GM12878 (cell line): ENCODE measurements around the gene PARP2.

ENCODE experiments used
- CTCF ChIP-seq, 3 experiments: IDR thresholded peaks in 2 of 3; conservative IDR thresholded peaks in 1 of 3; 2 replicates each; pipeline ENCODE4 v1.5.1; 2011; ENCODE audit warnings: low read depth in 3 of 3, low read length in 3 of 3, mild to moderate bottlenecking in 3 of 3, control low read depth in 2 of 3, moderate library complexity in 2 of 3, inconsistent platforms in 1 of 3, mixed read lengths in 1 of 3; ENCODE audit not compliant: control insufficient read depth in 2 of 3, insufficient read depth in 1 of 3; ENCODE audit errors: extremely low read depth in 1 of 3
- EZH2 ChIP-seq: IDR thresholded peaks from 2 replicates; pipeline ENCODE4 v1.6.1; 2012; ENCODE audit warnings: low read depth, mild to moderate bottlenecking, control low read depth, inconsistent platforms, low read length, borderline replicate concordance; ENCODE audit not compliant: control insufficient read depth
- FOXK2 ChIP-seq: fragments of 450-650 bp; IDR thresholded peaks from 2 replicates; pipeline ENCODE4 v1.6.1; 2017; ENCODE audit warnings: mild to moderate bottlenecking, moderate library complexity
- MAX ChIP-seq: IDR thresholded peaks from 2 replicates; pipeline ENCODE4 v1.6.1; 2012; ENCODE audit warnings: low read depth, low read length, improper control_type of control experiment
- MYC ChIP-seq: IDR thresholded peaks from 2 replicates; pipeline ENCODE4 v1.6.1; 2011; ENCODE audit warnings: mild to moderate bottlenecking, low read length, moderate library complexity, inconsistent platforms; ENCODE audit not compliant: insufficient read depth, insufficient replicate concordance, insufficient read length, severe bottlenecking
- NFIC ChIP-seq: IDR thresholded peaks from 2 replicates; pipeline ENCODE4 v1.6.1; 2012; ENCODE audit warnings: low read depth, mild to moderate bottlenecking, inconsistent platforms, low read length, moderate library complexity
- POLR2A ChIP-seq: IDR thresholded peaks from 2 replicates; pipeline ENCODE4 v1.6.1; 2011; ENCODE audit warnings: low read depth, mild to moderate bottlenecking, low read length
- RAD21 ChIP-seq: IDR thresholded peaks from 2 replicates; pipeline ENCODE4 v1.6.1; 2011; ENCODE audit warnings: mild to moderate bottlenecking, low read depth, low read length, moderate library complexity; ENCODE audit not compliant: insufficient read depth
- REST ChIP-seq: IDR thresholded peaks from 2 replicates; pipeline ENCODE4 v1.6.1; 2012; ENCODE audit warnings: mild to moderate bottlenecking, low read depth, low read length
- SP1 ChIP-seq: IDR thresholded peaks from one replicate; pipeline ENCODE4 v1.6.1; 2011; ENCODE audit warnings: low read depth, low read length
- SPI1 ChIP-seq: IDR thresholded peaks from 2 replicates; pipeline ENCODE4 v1.6.1; 2011; ENCODE audit warnings: low read depth, mild to moderate bottlenecking, low read length, moderate library complexity, borderline replicate concordance; ENCODE audit not compliant: insufficient read depth
- ZBTB33 ChIP-seq: fragments of 450-650 bp; IDR thresholded peaks from 2 replicates; pipeline ENCODE4 v1.6.1; 2017; ENCODE audit warnings: mild to moderate bottlenecking

- TF ChIP-seq CTCF (IDR thresholded peaks at IDR 0.05 in 2 of 3, conservative IDR thresholded peaks at IDR 0.05 in 1 of 3; ENCODE audit: control insufficient read depth in 2 of 3, extremely low read depth in 1 of 3, insufficient read depth in 1 of 3, low read depth in 3 of 3, low read length in 3 of 3): no peak
- no peak for TF ChIP-seq MYC
- no peak for TF ChIP-seq EZH2
- TF ChIP-seq SP1: no peak
- TF ChIP-seq MAX: no peak
- TF ChIP-seq RAD21: no peak
- TF ChIP-seq SPI1: peak; percentile 11; the same call in 1 of the 2 replicates
- no peak for TF ChIP-seq REST
- no peak for TF ChIP-seq POLR2A
- no peak for TF ChIP-seq ZBTB33
- TF ChIP-seq FOXK2: no peak
- no peak for TF ChIP-seq NFIC
These were observed 44.1 kb downstream of the PARP2 start for GRCh38 chr14:20387576-20387975.
